Ectodermal cell (in vitro differentiated cells): ENCODE data around the gene ALDH1B1.
"Not testable (repeated sequence)": the region's sequence is repeated elsewhere in the genome, so short reads cannot be mapped to it uniquely, and the experiment has no call there.

Source experiments
- H3K27ac ChIP-seq: 2 replicates; pipeline ENCODE4 v1.7.0; 2013; ENCODE audit warnings: mild to moderate bottlenecking, low read depth, low read length; ENCODE audit not compliant: insufficient read depth, poor library complexity, severe bottlenecking
- H3K27me3 ChIP-seq: 2 replicates; pipeline ENCODE4 v1.7.0; 2013; ENCODE audit warnings: mild to moderate bottlenecking, low read length; ENCODE audit not compliant: insufficient read depth, control insufficient read depth, poor library complexity, severe bottlenecking
- H3K36me3 ChIP-seq: one replicate; pipeline ENCODE4 v1.7.0; 2013; ENCODE audit warnings: low read length; ENCODE audit not compliant: control insufficient read depth, insufficient read depth
- H3K4me1 ChIP-seq: one replicate; pipeline ENCODE4 v1.7.0; 2013; ENCODE audit warnings: low read length; ENCODE audit not compliant: control insufficient read depth, insufficient read depth
- H3K4me3 ChIP-seq: 2 replicates; pipeline ENCODE4 v1.7.0; 2013; ENCODE audit warnings: low read depth, low read length, control low read depth; ENCODE audit not compliant: insufficient read depth
- H3K9me3 ChIP-seq: 2 replicates; pipeline ENCODE4 v1.7.0; 2013; ENCODE audit warnings: mild to moderate bottlenecking, low read length, moderate library complexity; ENCODE audit not compliant: control insufficient read depth
- WGBS, 2 experiments: methylation state at CpG; one replicate each; pipeline ENCODE4 v1.1.7; 2013; ENCODE audit warnings: missing lambda C conversion rate in 2 of 2; 5-methylcytosine and 5-hydroxymethylcytosine counted together

The ALDH1B1 gene

GRCh38 chr9:38395653-38396370 lies 3.3 kb downstream of the ALDH1B1 start:
- H3K27ac ChIP-seq: no peak overlapping the region
- peaks cover 8% of the 10 kb centered on the region for H3K4me1 ChIP-seq
- peaks cover 8% of the 10 kb centered on the region for H3K27me3 ChIP-seq
- H3K4me3 ChIP-seq: no peak overlapping the region
- 92% methylated on average over 30 of the region's 30 CpGs for WGBS, 2 experiments
- no peaks in the 10 kb centered on the region for H3K9me3 ChIP-seq
- peaks cover 15% of the 10 kb centered on the region for H3K36me3 ChIP-seq

- 87% methylated on average over 10 of the region's 10 CpGs for WGBS, 2 experiments
- Histone ChIP-seq H3K9me3 (no peaks in the 10 kb centered on the region), H3K27me3 (peaks cover 3% of the 10 kb centered on the region), H3K4me1 (peaks cover 8% of the 10 kb centered on the region), H3K4me3 (no peak overlapping the region), H3K36me3 (peaks cover 15% of the 10 kb centered on the region), H3K27ac (no peak overlapping the region)
Measured at GRCh38 chr9:38396371-38396671, 3.8 kb downstream of the ALDH1B1 start.

- H3K4me1 ChIP-seq, H3K9me3 ChIP-seq, H3K4me3 ChIP-seq, H3K27me3 ChIP-seq, H3K27ac ChIP-seq: not testable (repeated sequence)
- peaks cover 15% of the 10 kb centered on the region for H3K36me3 ChIP-seq
- WGBS, 2 experiments: 77 to 93% methylated on average over 1 of the region's 1 CpG
Measured at GRCh38 chr9:38399191-38399590, 6.7 kb downstream of the ALDH1B1 start.

- no peak overlapping the region for H3K27ac ChIP-seq
- no peaks in the 10 kb centered on the region for H3K27me3 ChIP-seq
- H3K4me1 ChIP-seq: no peaks in the 10 kb centered on the region
- 90 to 93% methylated on average over 6 of the region's 6 CpGs for WGBS, 2 experiments
- no peak overlapping the region for H3K4me3 ChIP-seq
- H3K36me3 ChIP-seq: peaks cover 4% of the 10 kb centered on the region
- H3K9me3 ChIP-seq: no peaks in the 10 kb centered on the region
Measured at GRCh38 chr9:38401994-38402393, 9.5 kb downstream of the ALDH1B1 start.

- no peaks in the 10 kb centered on the region for H3K9me3 ChIP-seq
- no peaks in the 10 kb centered on the region for H3K27me3 ChIP-seq
- H3K4me1 ChIP-seq: no peaks in the 10 kb centered on the region
- H3K27ac ChIP-seq: no peak overlapping the region
- H3K4me3 ChIP-seq: no peak overlapping the region
- no peaks in the 10 kb centered on the region for H3K36me3 ChIP-seq
- WGBS, 2 experiments: 79 to 81% methylated on average over 6 of the region's 6 CpGs
Measured at GRCh38 chr9:38404314-38404713, 11.8 kb downstream of the ALDH1B1 start.

GRCh38 chr9:38405785-38406184 lies 13.3 kb downstream of the ALDH1B1 start:
- H3K4me3 ChIP-seq: no peak overlapping the region
- no peaks in the 10 kb centered on the region for H3K36me3 ChIP-seq
- no peak overlapping the region for H3K27ac ChIP-seq
- H3K27me3 ChIP-seq: no peaks in the 10 kb centered on the region
- 84 to 85% methylated on average over 3 of the region's 3 CpGs for WGBS, 2 experiments
- H3K9me3 ChIP-seq: no peaks in the 10 kb centered on the region
- H3K4me1 ChIP-seq: no peaks in the 10 kb centered on the region

GRCh38 chr9:38406476-38407186 lies 14.1 kb downstream of the ALDH1B1 start:
- no peak overlapping the region for H3K4me3 ChIP-seq
- no peaks in the 10 kb centered on the region for H3K36me3 ChIP-seq
- H3K27ac ChIP-seq: no peak overlapping the region

GRCh38 chr9:38408719-38409118 lies 16.2 kb downstream of the ALDH1B1 start:
- Histone ChIP-seq H3K36me3 (peaks cover 3% of the 10 kb centered on the region), H3K27me3 (peaks cover 3% of the 10 kb centered on the region), H3K4me3 (no peak overlapping the region), H3K4me1 (no peaks in the 10 kb centered on the region), H3K27ac (no peak overlapping the region), H3K9me3 (no peaks in the 10 kb centered on the region)
- WGBS, 2 experiments: 65 to 72% methylated on average over 4 of the region's 4 CpGs

More at GRCh38 chr9:38406476-38407186, 14.1 kb downstream of the ALDH1B1 start:
- 89 to 92% methylated on average over 9 of the region's 9 CpGs for WGBS, 2 experiments
- H3K27me3 ChIP-seq: peaks cover 2% of the 10 kb centered on the region
- H3K9me3 ChIP-seq: no peaks in the 10 kb centered on the region
- no peaks in the 10 kb centered on the region for H3K4me1 ChIP-seq

GRCh38 chr9:38412751-38413150 lies 20.2 kb downstream of the ALDH1B1 start:
- Histone ChIP-seq H3K4me3 (no peak overlapping the region), H3K36me3 (peaks cover 3% of the 10 kb centered on the region), H3K27ac (no peak overlapping the region), H3K27me3 (peaks cover 3% of the 10 kb centered on the region), H3K9me3 (no peaks in the 10 kb centered on the region), H3K4me1 (peaks cover 27% of the 10 kb centered on the region)
- 75 to 82% methylated on average over 6 of the region's 6 CpGs for WGBS, 2 experiments

- Histone ChIP-seq H3K27ac (no peak overlapping the region), H3K4me1 (peaks cover 32% of the 10 kb centered on the region), H3K9me3 (no peaks in the 10 kb centered on the region), H3K36me3 (peaks cover 3% of the 10 kb centered on the region), H3K4me3 (no peak overlapping the region), H3K27me3 (peaks cover 3% of the 10 kb centered on the region)
- 80 to 82% methylated on average over 7 of the region's 7 CpGs for WGBS, 2 experiments
Measured at GRCh38 chr9:38413283-38413682, 20.8 kb downstream of the ALDH1B1 start.
